Stomach (tissue), 9 donors: ENCODE measurements around the gene SPDYE6. TPM values are rescaled to one million over a fixed set of nuclear protein-coding genes. Genes with fewer than 3 reads are reported as not detected.

Source experiments
- DNase-seq, 2 donors: peaks; one replicate each; pipeline versions ENCODE4 v3.0.0 to v3.0.0-alpha.2; 2013 to 2019
- H3K27ac ChIP-seq, 5 donors: fragments of 200-600 bp in 4 of 5; sonication (generic) in 4 of 5; one replicate each; pipeline ENCODE4 v1.5.1; 2013 to 2019; ENCODE audit warnings: mild to moderate bottlenecking in 1 of 5, moderate library complexity in 1 of 5
- H3K27me3 ChIP-seq, 3 donors: fragments of 200-600 bp; sonication (generic); one replicate each; pipeline ENCODE4 v1.5.1; 2017 to 2019; ENCODE audit warnings: mixed run types in 1 of 3
- H3K36me3 ChIP-seq, 4 donors: fragments of 200-600 bp; sonication (generic); 1 replicate in 3 of 4; 2 replicates in 1 of 4; pipeline ENCODE4 v1.5.1; 2016 to 2019
- H3K4me1 ChIP-seq, 4 donors: fragments of 200-600 bp; sonication (generic); one replicate each; pipeline ENCODE4 v1.5.1; 2016 to 2019
- H3K4me3 ChIP-seq, 4 donors: fragments of 200-600 bp; sonication (generic) in 3 of 4; one replicate each; pipeline ENCODE4 v1.5.1; 2016 to 2019; ENCODE audit warnings: mild to moderate bottlenecking in 1 of 4
- H3K9me3 ChIP-seq, 4 donors: fragments of 200-600 bp; sonication (generic); one replicate each; pipeline ENCODE4 v1.5.1; 2016 to 2019
- EP300 ChIP-seq: sonication (generic); formaldehyde crosslinking; IDR thresholded peaks from one replicate; pipeline ENCODE4 v1.6.1; 2017; ENCODE audit warnings: antibody characterized with exemption
- POLR2A ChIP-seq, 4 donors: fragments of 450-650 bp; IDR thresholded peaks; one replicate each; pipeline ENCODE4 v1.6.1; 2016; ENCODE audit warnings: antibody characterized with exemption in 4 of 4, control low read depth in 2 of 4, mild to moderate bottlenecking in 1 of 4, moderate library complexity in 1 of 4
- POLR2AphosphoS5 ChIP-seq, 3 donors: sonication (generic); formaldehyde crosslinking; IDR thresholded peaks; one replicate each; pipeline ENCODE4 v1.6.1; 2016; ENCODE audit warnings: antibody characterized with exemption in 3 of 3
- WGBS, 5 donors: extraction: QIAGEN DNeasy Blood & Tissue Kit in 3 of 5; methylation state at CpG; one replicate each; pipeline versions ENCODE4 v1.1.5 to v1.1.7; 2013 to 2018; 5-methylcytosine and 5-hydroxymethylcytosine counted together
- intact Hi-C: fragments of 100-400 bp; cut with DNase I; formaldehyde crosslinking; loops from one replicate; pipeline ENCODE4 v1.15.1; 2023; ENCODE audit warnings: low total_unique reads
- polyA plus RNA-seq, 3 donors: library from polyadenylated mRNA; stranded (reverse); fragments of 200-250 nt; gene quantifications; one replicate each; pipeline ENCODE4 v1.2.3, GENCODE V29; 2013
- total RNA-seq, 5 donors: library from RNA; depleted of rRNA; stranded (reverse); fragments of >200 nt; gene quantifications; one replicate each; pipeline versions ENCODE4 v1.1.0 to v1.2.3, GENCODE V29; 2014 to 2016
- TF ChIP-seq, protein P1 (sequence below), 7 experiments: fragments of 450-650 bp in 4 of 7; fragments of 200-600 bp in 3 of 7; sonication (generic) in 3 of 7; IDR thresholded peaks; one replicate each; pipeline ENCODE4 v1.5.1; 2016 to 2019; ENCODE audit warnings: antibody characterized with exemption in 7 of 7, control low read depth in 2 of 7, mild to moderate bottlenecking in 1 of 7
- donor health status: healthy with polysubstance abuse.
- donor health status: Bipolar disorder and iron deficiency.
- donor health status: healthy.

SPDYE6 gene
- total and polyA plus RNA-seq, 8 donors = not detected

GRCh38 chr7:102318482-102318971, 37.7 kb downstream of the SPDYE6 start:
- Histone ChIP-seq H3K4me1 (peaks cover 0 to 8% (median 6%) of the 10 kb centered on the region in 4 donors), H3K27me3 (peaks cover 0 to 34% (median 0%) of the 10 kb centered on the region in 3 donors), H3K27ac (peak overlapping the region in 2 of 5 donors; percentile 27 to 33), H3K36me3 (peaks cover 0 to 23% (median 8%) of the 10 kb centered on the region in 4 donors), H3K4me3 (no peak overlapping the region), H3K9me3 (no peaks in the 10 kb centered on the region)
- intact Hi-C loops = no loop called here
- no peak for TF ChIP-seq EP300
- TF ChIP-seq, protein P1, sequence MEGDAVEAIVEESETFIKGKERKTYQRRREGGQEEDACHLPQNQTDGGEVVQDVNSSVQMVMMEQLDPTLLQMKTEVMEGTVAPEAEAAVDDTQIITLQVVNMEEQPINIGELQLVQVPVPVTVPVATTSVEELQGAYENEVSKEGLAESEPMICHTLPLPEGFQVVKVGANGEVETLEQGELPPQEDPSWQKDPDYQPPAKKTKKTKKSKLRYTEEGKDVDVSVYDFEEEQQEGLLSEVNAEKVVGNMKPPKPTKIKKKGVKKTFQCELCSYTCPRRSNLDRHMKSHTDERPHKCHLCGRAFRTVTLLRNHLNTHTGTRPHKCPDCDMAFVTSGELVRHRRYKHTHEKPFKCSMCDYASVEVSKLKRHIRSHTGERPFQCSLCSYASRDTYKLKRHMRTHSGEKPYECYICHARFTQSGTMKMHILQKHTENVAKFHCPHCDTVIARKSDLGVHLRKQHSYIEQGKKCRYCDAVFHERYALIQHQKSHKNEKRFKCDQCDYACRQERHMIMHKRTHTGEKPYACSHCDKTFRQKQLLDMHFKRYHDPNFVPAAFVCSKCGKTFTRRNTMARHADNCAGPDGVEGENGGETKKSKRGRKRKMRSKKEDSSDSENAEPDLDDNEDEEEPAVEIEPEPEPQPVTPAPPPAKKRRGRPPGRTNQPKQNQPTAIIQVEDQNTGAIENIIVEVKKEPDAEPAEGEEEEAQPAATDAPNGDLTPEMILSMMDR (IDR thresholded peaks at IDR 0.05) = no peak
- no peak for TF ChIP-seq POLR2AphosphoS5 (IDR thresholded peaks at IDR 0.05)
- no peak for TF ChIP-seq POLR2A (IDR thresholded peaks at IDR 0.05)
- WGBS, 5 donors = 52 to 69% (median 56%) methylated on average over 6 to 7 of the region's 7 CpGs
- DNase-seq = peak; percentile 59 to 60

DNA sequence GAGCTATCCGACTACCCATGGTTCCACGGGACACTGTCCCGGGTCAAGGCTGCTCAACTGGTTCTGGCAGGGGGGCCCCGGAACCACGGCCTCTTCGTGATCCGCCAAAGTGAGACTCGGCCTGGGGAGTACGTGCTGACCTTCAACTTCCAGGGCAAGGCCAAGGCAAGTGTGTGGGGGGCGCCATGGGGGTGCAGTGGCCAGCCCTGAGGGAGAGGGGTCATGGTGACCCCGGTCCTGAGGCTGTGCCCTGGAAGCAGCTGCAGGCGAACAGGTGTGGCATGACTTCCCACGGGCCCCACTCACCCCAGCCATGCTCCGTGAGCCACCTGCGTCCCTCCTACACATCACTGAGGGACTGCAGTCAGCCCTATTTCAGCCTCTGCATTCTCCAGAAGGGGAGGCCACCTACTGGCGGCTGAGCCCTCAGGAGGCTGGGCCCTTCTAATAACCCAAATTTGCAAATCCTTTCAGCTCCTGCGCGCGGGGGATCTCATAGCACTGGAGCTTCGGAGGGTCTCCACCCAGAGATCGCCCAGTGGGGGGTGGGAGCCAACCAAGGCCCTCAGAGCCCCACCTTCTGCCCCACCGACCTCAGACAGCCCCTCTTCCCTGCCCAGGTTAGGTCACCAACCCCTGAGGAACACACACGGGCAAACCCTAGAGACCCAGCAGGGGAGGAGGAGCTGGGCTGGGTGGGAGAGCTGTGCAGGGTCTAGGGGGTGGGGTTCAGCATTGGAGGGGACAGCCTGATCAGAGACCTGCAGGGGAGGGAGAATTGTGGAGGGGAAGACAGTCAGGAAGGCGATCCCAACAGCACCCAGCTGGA, 38.8 kb downstream of the SPDYE6 start:
- no peak for DNase-seq
- 83 to 95% (median 89%) methylated on average over 17 to 24 of the region's 24 CpGs for WGBS, 5 donors
- TF ChIP-seq POLR2AphosphoS5 (IDR thresholded peaks at IDR 0.05) (no peak), EP300 (no peak), POLR2A (IDR thresholded peaks at IDR 0.05) (no peak)
- TF ChIP-seq, protein P1 (IDR thresholded peaks at IDR 0.05) = no peak
- H3K4me3 ChIP-seq = no peak overlapping the region
- H3K9me3 ChIP-seq = no peaks in the 10 kb centered on the region
- intact Hi-C loops = no loop called here
- H3K4me1 ChIP-seq = peaks cover 0 to 8% (median 6%) of the 10 kb centered on the region in 4 donors
- H3K27ac ChIP-seq = no peak overlapping the region
- H3K27me3 ChIP-seq = peaks cover 0 to 24% (median 0%) of the 10 kb centered on the region in 3 donors
- peaks cover 0 to 23% (median 8%) of the 10 kb centered on the region in 4 donors for H3K36me3 ChIP-seq

GRCh38 chr7:102313997-102314780, 42.1 kb downstream of the SPDYE6 start:
- H3K9me3 ChIP-seq = no peaks in the 10 kb centered on the region
- intact Hi-C loops = no loop called here
- TF ChIP-seq EP300 = no peak
- TF ChIP-seq POLR2A (IDR thresholded peaks at IDR 0.05) = no peak
- TF ChIP-seq, protein P1 (IDR thresholded peaks at IDR 0.05) = no peak
- no peak for TF ChIP-seq POLR2AphosphoS5 (IDR thresholded peaks at IDR 0.05)
- H3K4me3 ChIP-seq = no peak overlapping the region
- peaks cover 0 to 35% (median 14%) of the 10 kb centered on the region in 4 donors for H3K36me3 ChIP-seq
- peaks cover 0 to 7% (median 2%) of the 10 kb centered on the region in 4 donors for H3K4me1 ChIP-seq
- 81 to 92% (median 91%) methylated on average over 13 to 22 of the region's 22 CpGs for WGBS, 5 donors
- DNase-seq = no peak
- no peaks in the 10 kb centered on the region for H3K27me3 ChIP-seq
- no peak overlapping the region for H3K27ac ChIP-seq

DNA sequence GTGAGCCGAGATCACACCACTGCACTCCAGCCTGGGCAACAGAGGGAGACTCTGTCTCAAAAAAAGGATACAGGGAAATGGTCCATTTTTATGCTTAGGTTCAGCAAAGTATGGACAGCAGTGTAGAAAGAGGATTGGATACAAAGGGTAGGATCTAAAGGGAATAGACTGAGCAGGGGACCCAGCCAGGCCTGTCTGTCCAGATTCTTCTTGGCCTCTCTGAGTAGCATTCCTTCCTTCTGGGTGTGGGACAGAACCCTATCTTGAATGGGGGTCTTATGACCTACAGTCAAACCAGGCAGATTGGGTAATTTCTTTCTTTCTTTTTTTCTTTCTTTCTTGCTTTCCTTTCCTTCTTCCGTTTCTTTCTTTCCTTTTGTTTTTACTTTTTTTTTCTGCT, 43.9 kb downstream of the SPDYE6 start:
- no peak for TF ChIP-seq EP300
- TF ChIP-seq POLR2AphosphoS5 (IDR thresholded peaks at IDR 0.05) = no peak
- TF ChIP-seq, protein P1 (IDR thresholded peaks at IDR 0.05) = no peak
- no peak for TF ChIP-seq POLR2A (IDR thresholded peaks at IDR 0.05)
- 74 to 97% (median 88%) methylated on average over 2 of the region's 2 CpGs for WGBS, 5 donors
- Histone ChIP-seq H3K4me1 (peaks cover 2 to 8% (median 3%) of the 10 kb centered on the region in 4 donors), H3K4me3 (no peak overlapping the region), H3K36me3 (peaks cover 0 to 36% (median 18%) of the 10 kb centered on the region in 4 donors), H3K9me3 (no peaks in the 10 kb centered on the region), H3K27me3 (no peaks in the 10 kb centered on the region), H3K27ac (no peak overlapping the region)
- DNase-seq = no peak
- intact Hi-C loops = no loop called here
